T-cell (primary cell): ENCODE data around the gene PODXL2. TPM values are rescaled to one million over a fixed set of nuclear protein-coding genes. Genes with fewer than 3 reads are reported as not detected.

Experiments used
- ATAC-seq, 4 experiments: fragments of 200-7000 bp in 3 of 4; fragments of 150-1000 bp in 1 of 4; cut with Tn5 transposase; replicated peaks in 1 of 4; 1 replicate in 3 of 4; 2 replicates in 1 of 4; pipeline ENCODE4 v1.10.0; 2021; ENCODE audit warnings: moderate library complexity in 3 of 4, mild to moderate bottlenecking in 2 of 4, moderate number of reproducible peaks in 1 of 4
- CTCF ChIA-PET, 2 donors: fragments of 300-600 bp; sonication (Branson Sonifier 250); formaldehyde crosslinking; loops; one replicate each; lab custom pipeline; 2022; ENCODE audit warnings: antibody characterized with exemption in 2 of 2; lab: Charles Lee
- POLR2A ChIA-PET, 2 donors: fragments of 300-600 bp; sonication (Branson Sonifier 250); formaldehyde crosslinking; loops; one replicate each; lab custom pipeline; 2022; ENCODE audit warnings: antibody characterized with exemption in 2 of 2; lab: Charles Lee
- DNase-seq, 35 experiments: peaks; one replicate each; pipeline versions ENCODE4 v3.0.0 to v3.0.0-alpha.2; 2013 to 2023
- H3K27ac ChIP-seq: one replicate; pipeline ENCODE4 v1.5.1; 2013; ENCODE audit warnings: low read length
- H3K27me3 ChIP-seq, 2 experiments: replicated peaks in 1 of 2; 1 replicate in 1 of 2; 2 replicates in 1 of 2; pipeline versions ENCODE4 v1.6.1 to v1.7.0; 2013; ENCODE audit warnings: low read length in 1 of 2, mixed read lengths in 1 of 2; ENCODE audit not compliant: control insufficient read depth in 2 of 2, insufficient read depth in 2 of 2; ENCODE audit errors: extremely low read depth in 1 of 2
- H3K36me3 ChIP-seq, 2 donors: 1 replicate in 1 of 2; 2 replicates in 1 of 2; pipeline versions ENCODE4 v1.6.1 to v1.7.0; 2013; ENCODE audit warnings: low read length in 1 of 2; ENCODE audit not compliant: control insufficient read depth in 2 of 2, insufficient read depth in 1 of 2; ENCODE audit errors: extremely low read depth in 1 of 2
- H3K4me1 ChIP-seq, 2 experiments: 1 replicate in 1 of 2; 2 replicates in 1 of 2; pipeline versions ENCODE4 v1.6.1 to v1.7.0; 2013; ENCODE audit warnings: low read length in 2 of 2, mixed read lengths in 1 of 2; ENCODE audit not compliant: insufficient read depth in 2 of 2, control insufficient read depth in 1 of 2; ENCODE audit errors: extremely low read depth in 1 of 2
- H3K4me3 ChIP-seq, 2 donors: 1 replicate in 1 of 2; 2 replicates in 1 of 2; pipeline versions ENCODE4 v1.5.1 to v1.7.0; 2013; ENCODE audit warnings: mild to moderate bottlenecking in 2 of 2, low read length in 1 of 2, moderate library complexity in 1 of 2; ENCODE audit not compliant: control insufficient read depth in 1 of 2; ENCODE audit errors: extremely low read depth in 1 of 2
- H3K9me3 ChIP-seq: 2 replicates; pipeline ENCODE4 v1.7.0; 2013
- H3K27ac Mint-ChIP-seq, 2 donors: one replicate each; pipeline ENCODE4 v1.8.0; 2020 to 2021; ENCODE audit warnings: mild to moderate bottlenecking in 2 of 2, mixed read lengths in 2 of 2
- H3K27me3 Mint-ChIP-seq, 2 donors: one replicate each; pipeline ENCODE4 v1.8.0; 2021 to 2022; ENCODE audit warnings: mixed read lengths in 2 of 2
- H3K36me3 Mint-ChIP-seq: one replicate; pipeline ENCODE4 v1.8.0; 2021; ENCODE audit warnings: mixed read lengths
- H3K4me1 Mint-ChIP-seq, 3 donors: one replicate each; pipeline ENCODE4 v1.8.0; 2020 to 2022; ENCODE audit warnings: mixed read lengths in 3 of 3, mild to moderate bottlenecking in 1 of 3
- H3K4me3 Mint-ChIP-seq, 3 donors: one replicate each; pipeline ENCODE4 v1.8.0; 2020 to 2022; ENCODE audit warnings: mild to moderate bottlenecking in 3 of 3, mixed read lengths in 3 of 3, moderate library complexity in 3 of 3
- H3K9me3 Mint-ChIP-seq, 3 donors: one replicate each; pipeline ENCODE4 v1.8.0; 2020 to 2022; ENCODE audit warnings: mixed read lengths in 3 of 3
- WGBS: methylation state at CpG from one replicate; pipeline ENCODE4 v1.1.5; 2013; ENCODE audit warnings: missing lambda C conversion rate; ENCODE audit not compliant: insufficient coverage; 5-methylcytosine and 5-hydroxymethylcytosine counted together
- total RNA-seq, 35 experiments: library from RNA in 6 of 35; stranded (reverse) in 6 of 35; fragments of 120-200 nt in 1 of 35; gene quantifications; one replicate each; pipeline versions ENCODE4 v1.2.1 to v1.2.4 and lab custom pipeline; 2013 to 2026

Gene PODXL2
- total RNA-seq, 5 donors from 2014 or later (not counting 1 experiment from before 2014, with no cell fraction given) = 2.0 to 4.7 (median 4.2) TPM

DNA sequence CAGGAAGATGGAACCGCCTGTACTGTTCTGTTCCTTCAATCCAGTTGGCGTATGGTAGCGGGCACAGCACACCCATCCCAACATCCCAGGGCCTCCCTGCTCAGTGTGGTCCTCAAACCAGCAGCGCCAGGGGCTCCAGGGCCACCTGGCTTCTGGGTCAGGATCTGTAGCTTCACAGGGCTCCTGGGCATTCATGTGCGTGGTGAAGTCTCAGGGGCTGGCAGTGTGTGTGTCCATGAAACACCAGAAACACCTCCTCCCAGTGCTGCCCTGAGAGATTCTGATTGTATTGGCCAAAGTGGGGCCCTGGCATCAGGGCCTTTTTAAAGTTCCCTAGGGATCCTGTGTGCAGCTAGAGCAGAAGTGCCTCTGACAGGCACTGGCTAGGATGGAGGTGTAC lies 85.9 kb downstream of the PODXL2 start:
- no peaks in the 10 kb centered on the region for H3K9me3 ChIP-seq
- no peaks in the 10 kb centered on the region for H3K36me3 ChIP-seq
- no peaks in the 10 kb centered on the region for H3K4me1 ChIP-seq
- Mint-ChIP-seq H3K27me3 (peaks cover 6 to 11% of the 10 kb centered on the region in 2 donors), H3K36me3 (no peaks in the 10 kb centered on the region), H3K9me3 (no peaks in the 10 kb centered on the region), H3K4me1 (no peaks in the 10 kb centered on the region), H3K4me3 (no peak overlapping the region), H3K27ac (no peak overlapping the region)
- H3K27me3 ChIP-seq = peaks cover 0 to 39% of the 10 kb centered on the region in 2 experiments
- CTCF ChIA-PET = no interaction called here
- 81% methylated on average over 4 of the region's 5 CpGs for WGBS
- DNase-seq = no peak
- POLR2A ChIA-PET = no interaction called here
- no peak for ATAC-seq
- H3K4me3 ChIP-seq = no peak overlapping the region
- H3K27ac ChIP-seq = no peak overlapping the region

GRCh38 chr3:127715532-127715931 lies 86.5 kb downstream of the PODXL2 start:
- WGBS = 95% methylated on average over 3 of the region's 8 CpGs

GRCh38 chr3:127716384-127716783 lies 87.4 kb downstream of the PODXL2 start:
- no peaks in the 10 kb centered on the region for H3K9me3 ChIP-seq
- DNase-seq (no peak), ATAC-seq (no peak)
- H3K36me3 Mint-ChIP-seq = no peaks in the 10 kb centered on the region
- ChIA-PET POLR2A (no interaction called here), CTCF (no interaction called here)
- no peaks in the 10 kb centered on the region for H3K4me1 ChIP-seq
- H3K4me3 ChIP-seq = no peak overlapping the region
- H3K4me1 Mint-ChIP-seq = no peaks in the 10 kb centered on the region
- WGBS = 96% methylated on average over 6 of the region's 6 CpGs
- peaks cover 0 to 39% of the 10 kb centered on the region in 2 experiments for H3K27me3 ChIP-seq
- H3K9me3 Mint-ChIP-seq = no peaks in the 10 kb centered on the region
- H3K27ac ChIP-seq = no peak overlapping the region
- H3K36me3 ChIP-seq = no peaks in the 10 kb centered on the region
- H3K27me3 Mint-ChIP-seq = peaks cover 6 to 11% of the 10 kb centered on the region in 2 donors
- no peak overlapping the region for H3K27ac Mint-ChIP-seq
- no peak overlapping the region for H3K4me3 Mint-ChIP-seq

More at GRCh38 chr3:127715532-127715931, 86.5 kb downstream of the PODXL2 start:
- H3K36me3 Mint-ChIP-seq = no peaks in the 10 kb centered on the region
- no peak overlapping the region for H3K27ac Mint-ChIP-seq
- no peaks in the 10 kb centered on the region for H3K4me1 Mint-ChIP-seq
- no peak overlapping the region for H3K4me3 Mint-ChIP-seq
- H3K9me3 Mint-ChIP-seq = no peaks in the 10 kb centered on the region
- ATAC-seq (no peak), DNase-seq (no peak)
- H3K27ac ChIP-seq = no peak overlapping the region
- H3K4me1 ChIP-seq = no peaks in the 10 kb centered on the region
- H3K27me3 Mint-ChIP-seq = peaks cover 6 to 11% of the 10 kb centered on the region in 2 donors
- ChIA-PET POLR2A (no interaction called here), CTCF (no interaction called here)
- peaks cover 0 to 39% of the 10 kb centered on the region in 2 experiments for H3K27me3 ChIP-seq
- H3K9me3 ChIP-seq = no peaks in the 10 kb centered on the region
- no peak overlapping the region for H3K4me3 ChIP-seq
- no peaks in the 10 kb centered on the region for H3K36me3 ChIP-seq

- Mint-ChIP-seq H3K4me3 (no peak overlapping the region), H3K27ac (no peak overlapping the region), H3K9me3 (no peaks in the 10 kb centered on the region), H3K4me1 (no peaks in the 10 kb centered on the region), H3K36me3 (no peaks in the 10 kb centered on the region), H3K27me3 (peaks cover 6 to 17% of the 10 kb centered on the region in 2 donors)
- H3K4me3 ChIP-seq = no peak overlapping the region
- ATAC-seq (no peak), DNase-seq (no peak)
- H3K27me3 ChIP-seq = peaks cover 0 to 37% of the 10 kb centered on the region in 2 experiments
- POLR2A ChIA-PET = interaction anchor here in 1 of 2 donors (0.6 kb wide), 1 partner anchor 74 kb away, joined by 3 read pairs; no protein-coding TSS in a partner anchor
- CTCF ChIA-PET = interaction anchor here in 1 of 2 donors (0.6 kb wide), 1 partner anchor 21 kb away, joined by 5 read pairs; no protein-coding TSS in a partner anchor
- no peaks in the 10 kb centered on the region for H3K9me3 ChIP-seq
- 85% methylated on average over 4 of the region's 14 CpGs for WGBS
- H3K27ac ChIP-seq = no peak overlapping the region
- no peaks in the 10 kb centered on the region for H3K4me1 ChIP-seq
- H3K36me3 ChIP-seq = no peaks in the 10 kb centered on the region
These were observed 88.6 kb downstream of the PODXL2 start for GRCh38 chr3:127717357-127718244.

- H3K27ac Mint-ChIP-seq = no peak overlapping the region
- CTCF ChIA-PET = interaction anchor here in 1 of 2 donors (0.6 kb wide), 1 partner anchor 22 kb away, joined by 5 read pairs; no protein-coding TSS in a partner anchor
- POLR2A ChIA-PET = no interaction called here
- no peak overlapping the region for H3K4me3 Mint-ChIP-seq
- no peak for ATAC-seq
- H3K9me3 Mint-ChIP-seq = no peaks in the 10 kb centered on the region
- Histone ChIP-seq H3K27ac (no peak overlapping the region), H3K4me1 (no peaks in the 10 kb centered on the region), H3K36me3 (no peaks in the 10 kb centered on the region), H3K4me3 (no peak overlapping the region), H3K27me3 (peaks cover 0 to 40% of the 10 kb centered on the region in 2 experiments), H3K9me3 (no peaks in the 10 kb centered on the region)
- H3K4me1 Mint-ChIP-seq = no peaks in the 10 kb centered on the region
- H3K27me3 Mint-ChIP-seq = peaks cover 6 to 17% of the 10 kb centered on the region in 2 donors
- H3K36me3 Mint-ChIP-seq = no peaks in the 10 kb centered on the region
- WGBS = no CpG with 5 or more reads among the region's 7 CpGs
- DNase-seq = no peak
These were observed 89.4 kb downstream of the PODXL2 start for GRCh38 chr3:127718245-127718915.

- no peaks in the 10 kb centered on the region for H3K9me3 Mint-ChIP-seq
- no peak overlapping the region for H3K4me3 Mint-ChIP-seq
- Histone ChIP-seq H3K4me3 (no peak overlapping the region), H3K9me3 (no peaks in the 10 kb centered on the region), H3K36me3 (no peaks in the 10 kb centered on the region), H3K27me3 (peaks cover 0 to 40% of the 10 kb centered on the region in 2 experiments), H3K4me1 (no peaks in the 10 kb centered on the region), H3K27ac (no peak overlapping the region)
- ATAC-seq (no peak), DNase-seq (no peak)
- no peaks in the 10 kb centered on the region for H3K36me3 Mint-ChIP-seq
- POLR2A ChIA-PET = no interaction called here
- WGBS = 74% methylated on average over 3 of the region's 3 CpGs
- CTCF ChIA-PET = no interaction called here
- H3K27ac Mint-ChIP-seq = no peak overlapping the region
- peaks cover 10 to 21% of the 10 kb centered on the region in 2 donors for H3K27me3 Mint-ChIP-seq
- no peaks in the 10 kb centered on the region for H3K4me1 Mint-ChIP-seq
These were observed 89.9 kb downstream of the PODXL2 start for GRCh38 chr3:127718916-127719290.
